T-helper 1 cell (primary cell): ENCODE results near the gene L3MBTL4.

Experiments
- DNase-seq, 5 donors: peaks; one replicate each; pipeline ENCODE4 v3.0.0-alpha.2; 2012 to 2020

L3MBTL4 gene

GRCh38 chr18:5948781-5949180 lies 465.9 kb downstream of the L3MBTL4 start:
- no peak for DNase-seq

- DNase-seq: no peak
Measured at GRCh38 chr18:5948237-5948636, 466.5 kb downstream of the L3MBTL4 start.

- no peak for DNase-seq
Measured at GRCh38 chr18:5944448-5944847, 470.3 kb downstream of the L3MBTL4 start.

- no peak for DNase-seq
Measured at GRCh38 chr18:5943514-5943913, 471.2 kb downstream of the L3MBTL4 start.

GRCh38 chr18:5942591-5942990 lies 472.1 kb downstream of the L3MBTL4 start:
- no peak for DNase-seq

GRCh38 chr18:5941890-5942289 lies 472.8 kb downstream of the L3MBTL4 start:
- DNase-seq: no peak

- no peak for DNase-seq
Measured at GRCh38 chr18:5939801-5940667, 474.7 kb downstream of the L3MBTL4 start.

GRCh38 chr18:5937795-5938194 lies 476.9 kb downstream of the L3MBTL4 start:
- no peak for DNase-seq

GRCh38 chr18:5937121-5937520 lies 477.6 kb downstream of the L3MBTL4 start:
- no peak for DNase-seq

- DNase-seq: no peak
Measured at GRCh38 chr18:5930789-5931188, 483.9 kb downstream of the L3MBTL4 start.

- DNase-seq: no peak
Measured at GRCh38 chr18:5918205-5918858, 496.4 kb downstream of the L3MBTL4 start.

GRCh38 chr18:5914951-5915350 lies 499.8 kb downstream of the L3MBTL4 start:
- DNase-seq: no peak

GRCh38 chr18:5914016-5914415 lies 500.7 kb downstream of the L3MBTL4 start:
- no peak for DNase-seq

- no peak for DNase-seq
Measured at GRCh38 chr18:5912566-5912965, 502.1 kb downstream of the L3MBTL4 start.

GRCh38 chr18:5909125-5909524 lies 505.6 kb downstream of the L3MBTL4 start:
- no peak for DNase-seq
